Measurements from ENCODE around the gene KLHL34. TPM values are rescaled to one million over a fixed set of nuclear protein-coding genes. Genes with fewer than 3 reads are reported as not detected.

KLHL34 gene
- total RNA-seq, 4 donors from 2014 or later: 0.30 TPM; not detected in 3

DNA sequence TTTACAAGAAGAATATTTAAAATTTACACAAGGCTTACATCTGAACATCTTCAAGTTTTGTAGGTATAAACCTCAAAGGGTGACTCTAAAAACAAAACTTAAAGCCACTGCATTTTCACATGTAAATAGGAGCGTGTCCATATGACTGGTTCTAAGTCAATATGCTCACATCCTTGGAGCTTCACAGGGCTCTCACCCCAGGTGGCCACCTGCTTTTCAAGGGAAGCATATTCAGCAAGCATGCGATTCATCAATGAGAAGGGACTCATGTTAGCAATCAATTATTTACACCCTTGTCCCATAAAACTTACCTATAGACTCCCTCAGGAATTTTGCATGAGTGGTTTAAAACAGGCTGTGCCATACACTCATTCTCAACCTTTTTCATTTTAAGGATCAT lies 17.8 kb upstream of the KLHL34 start:
- no peak overlapping the region for H3K27ac ChIP-seq
- no peak for DNase-seq (ENCODE audit: low spot score in 2 of 2)
- no peaks in the 10 kb centered on the region for H3K36me3 ChIP-seq
- no peak overlapping the region for H3K4me3 ChIP-seq
- 43 to 50% methylated on average over 2 of the region's 2 CpGs for WGBS, 2 donors
- TF ChIP-seq POLR2A (IDR thresholded peaks at IDR 0.05): no peak
- TF ChIP-seq, protein P1, sequence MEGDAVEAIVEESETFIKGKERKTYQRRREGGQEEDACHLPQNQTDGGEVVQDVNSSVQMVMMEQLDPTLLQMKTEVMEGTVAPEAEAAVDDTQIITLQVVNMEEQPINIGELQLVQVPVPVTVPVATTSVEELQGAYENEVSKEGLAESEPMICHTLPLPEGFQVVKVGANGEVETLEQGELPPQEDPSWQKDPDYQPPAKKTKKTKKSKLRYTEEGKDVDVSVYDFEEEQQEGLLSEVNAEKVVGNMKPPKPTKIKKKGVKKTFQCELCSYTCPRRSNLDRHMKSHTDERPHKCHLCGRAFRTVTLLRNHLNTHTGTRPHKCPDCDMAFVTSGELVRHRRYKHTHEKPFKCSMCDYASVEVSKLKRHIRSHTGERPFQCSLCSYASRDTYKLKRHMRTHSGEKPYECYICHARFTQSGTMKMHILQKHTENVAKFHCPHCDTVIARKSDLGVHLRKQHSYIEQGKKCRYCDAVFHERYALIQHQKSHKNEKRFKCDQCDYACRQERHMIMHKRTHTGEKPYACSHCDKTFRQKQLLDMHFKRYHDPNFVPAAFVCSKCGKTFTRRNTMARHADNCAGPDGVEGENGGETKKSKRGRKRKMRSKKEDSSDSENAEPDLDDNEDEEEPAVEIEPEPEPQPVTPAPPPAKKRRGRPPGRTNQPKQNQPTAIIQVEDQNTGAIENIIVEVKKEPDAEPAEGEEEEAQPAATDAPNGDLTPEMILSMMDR (IDR thresholded peaks at IDR 0.05): no peak
- TF ChIP-seq EP300 (IDR thresholded peaks at IDR 0.05): no peak
- no peaks in the 10 kb centered on the region for H3K4me1 ChIP-seq
- H3K9me3 ChIP-seq: no peaks in the 10 kb centered on the region
- H3K27me3 ChIP-seq: peaks cover 0 to 7% of the 10 kb centered on the region in 2 donors

DNA sequence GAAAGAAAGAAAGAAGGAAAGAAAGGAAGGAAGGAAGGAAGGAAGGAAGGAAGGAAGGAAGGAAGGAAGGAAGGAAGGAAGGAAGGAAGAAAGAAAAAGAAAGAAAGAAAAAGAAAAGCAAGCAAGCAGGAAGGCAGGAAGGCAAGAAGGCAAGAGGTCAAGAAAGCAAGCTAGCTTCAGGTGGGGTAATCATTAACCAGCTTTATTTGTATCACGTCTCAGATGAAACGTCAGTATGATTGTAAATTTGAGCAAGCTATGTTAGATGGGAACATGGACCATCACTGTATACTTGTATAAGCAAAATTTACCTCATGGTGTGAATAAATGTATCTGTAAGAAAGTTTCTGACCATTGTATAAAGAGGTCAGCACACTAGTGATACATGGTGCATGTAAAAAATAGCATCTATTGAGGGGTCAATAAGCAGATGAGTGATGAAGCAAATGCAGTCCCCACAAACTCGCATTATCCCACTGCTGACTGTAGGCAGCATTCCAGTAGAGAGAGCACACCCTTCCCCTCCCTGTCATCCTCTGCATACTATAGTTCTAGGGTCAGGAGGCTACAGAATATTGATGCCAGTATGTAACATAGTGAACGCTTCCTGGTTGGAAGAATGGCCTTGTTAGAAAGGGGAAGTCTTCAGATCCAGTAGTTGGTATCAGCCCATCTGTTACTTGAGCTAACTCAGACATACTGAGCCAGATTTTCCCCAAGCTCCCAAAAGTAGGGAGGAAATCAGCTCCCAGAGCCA lies 16.5 kb upstream of the KLHL34 start:
- no peaks in the 10 kb centered on the region for H3K9me3 ChIP-seq
- 70 to 85% methylated on average over 4 of the region's 4 CpGs for WGBS, 2 donors
- DNase-seq (ENCODE audit: low spot score in 2 of 2): no peak
- no peak overlapping the region for H3K27ac ChIP-seq
- H3K4me3 ChIP-seq: no peak overlapping the region
- no peaks in the 10 kb centered on the region for H3K4me1 ChIP-seq
- TF ChIP-seq POLR2A (IDR thresholded peaks at IDR 0.05) (no peak), EP300 (IDR thresholded peaks at IDR 0.05) (no peak)
- TF ChIP-seq, protein P1 (IDR thresholded peaks at IDR 0.05): no peak
- no peaks in the 10 kb centered on the region for H3K36me3 ChIP-seq
- H3K27me3 ChIP-seq: peaks cover 0 to 7% of the 10 kb centered on the region in 2 donors

DNA sequence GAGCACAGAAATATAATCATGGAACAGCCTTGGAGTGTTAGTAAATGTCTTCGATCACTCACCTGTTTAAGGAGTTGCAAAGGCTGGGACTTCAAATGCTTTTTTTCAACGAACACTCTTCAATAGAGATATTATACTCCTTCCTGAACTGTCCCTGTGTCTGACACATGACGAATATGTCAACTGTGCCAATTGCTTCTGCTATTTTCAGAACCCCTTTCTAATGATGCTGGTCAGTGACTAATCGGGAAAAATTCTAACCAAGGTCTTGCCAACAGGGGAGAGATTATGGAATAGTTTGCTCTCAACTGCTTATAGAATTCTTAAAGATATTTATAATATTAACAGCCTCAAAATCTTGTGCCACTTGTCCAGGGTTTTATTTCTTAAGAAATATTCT lies 8.5 kb upstream of the KLHL34 start:
- Histone ChIP-seq H3K4me3 (no peak overlapping the region), H3K27ac (no peak overlapping the region), H3K36me3 (no peaks in the 10 kb centered on the region), H3K4me1 (no peaks in the 10 kb centered on the region), H3K27me3 (peaks cover 0 to 9% of the 10 kb centered on the region in 2 donors), H3K9me3 (no peaks in the 10 kb centered on the region)
- TF ChIP-seq, protein P1 (IDR thresholded peaks at IDR 0.05): no peak
- TF ChIP-seq EP300 (IDR thresholded peaks at IDR 0.05): no peak
- no peak for TF ChIP-seq POLR2A (IDR thresholded peaks at IDR 0.05)
- no peak for DNase-seq (ENCODE audit: low spot score in 2 of 2)
- WGBS, 2 donors: 65 to 74% methylated on average over 4 of the region's 4 CpGs

DNA sequence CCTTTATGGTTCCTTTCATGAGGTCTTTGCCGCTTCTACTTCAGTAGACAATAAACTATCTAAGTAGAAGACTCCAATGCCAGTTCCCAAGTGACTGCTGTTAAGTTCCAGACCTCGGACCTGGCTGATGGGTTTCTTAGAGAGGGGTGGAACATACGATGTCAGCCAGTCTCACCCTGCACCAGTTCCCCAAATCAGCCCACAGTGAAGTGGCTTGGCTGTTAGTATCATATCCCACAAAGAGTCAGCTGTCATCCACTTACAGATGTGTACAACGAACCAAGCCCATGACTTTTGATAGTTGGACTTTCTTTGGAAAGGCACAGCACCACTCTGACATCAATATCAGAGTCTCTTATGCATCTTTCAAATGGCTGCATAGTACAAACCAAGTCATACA lies 8.1 kb upstream of the KLHL34 start:
- H3K4me3 ChIP-seq: no peak overlapping the region
- WGBS, 2 donors: 61 to 83% methylated on average over 3 to 4 of the region's 4 CpGs
- DNase-seq (ENCODE audit: low spot score in 2 of 2): no peak
- H3K9me3 ChIP-seq: no peaks in the 10 kb centered on the region
- peaks cover 0 to 9% of the 10 kb centered on the region in 2 donors for H3K27me3 ChIP-seq
- H3K4me1 ChIP-seq: no peaks in the 10 kb centered on the region
- H3K36me3 ChIP-seq: no peaks in the 10 kb centered on the region
- no peak overlapping the region for H3K27ac ChIP-seq
- TF ChIP-seq POLR2A (IDR thresholded peaks at IDR 0.05): no peak
- TF ChIP-seq, protein P1 (IDR thresholded peaks at IDR 0.05): no peak
- TF ChIP-seq EP300 (IDR thresholded peaks at IDR 0.05): no peak

DNA sequence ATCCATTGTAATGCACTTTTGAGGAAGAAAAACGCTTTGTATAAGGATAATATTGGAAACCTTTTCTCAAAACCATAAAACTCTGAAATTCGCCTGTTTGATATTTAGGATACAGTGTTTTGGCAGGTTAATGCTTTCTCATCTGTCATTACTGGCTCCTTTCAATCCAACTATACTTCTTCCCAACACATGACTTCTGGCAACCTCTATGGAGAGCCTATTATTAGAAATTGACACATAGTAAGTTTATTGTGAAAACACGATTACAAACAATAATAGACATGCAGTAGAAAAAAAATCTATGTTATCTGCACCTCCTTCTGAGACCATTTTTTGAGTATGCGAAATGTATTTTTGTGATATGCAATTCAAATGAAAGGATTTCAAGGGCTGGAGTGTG lies 4.6 kb upstream of the KLHL34 start:
- H3K36me3 ChIP-seq: no peaks in the 10 kb centered on the region
- no peak for TF ChIP-seq EP300 (IDR thresholded peaks at IDR 0.05)
- no peak for TF ChIP-seq POLR2A (IDR thresholded peaks at IDR 0.05)
- TF ChIP-seq, protein P1 (IDR thresholded peaks at IDR 0.05): no peak
- H3K9me3 ChIP-seq: no peaks in the 10 kb centered on the region
- H3K27ac ChIP-seq: no peak overlapping the region
- WGBS, 2 donors: 65 to 75% methylated on average over 4 of the region's 4 CpGs
- no peaks in the 10 kb centered on the region for H3K4me1 ChIP-seq
- DNase-seq (ENCODE audit: low spot score in 2 of 2): no peak
- peaks cover 0 to 20% of the 10 kb centered on the region in 2 donors for H3K27me3 ChIP-seq
- no peak overlapping the region for H3K4me3 ChIP-seq
